ENCODE measurements around the gene HDGF. TPM values are rescaled to one million over a fixed set of nuclear protein-coding genes. Genes with fewer than 3 reads are reported as not detected.

HDGF gene
- total RNA-seq, 1 experiment from 2014 or later = 310 TPM

DNA sequence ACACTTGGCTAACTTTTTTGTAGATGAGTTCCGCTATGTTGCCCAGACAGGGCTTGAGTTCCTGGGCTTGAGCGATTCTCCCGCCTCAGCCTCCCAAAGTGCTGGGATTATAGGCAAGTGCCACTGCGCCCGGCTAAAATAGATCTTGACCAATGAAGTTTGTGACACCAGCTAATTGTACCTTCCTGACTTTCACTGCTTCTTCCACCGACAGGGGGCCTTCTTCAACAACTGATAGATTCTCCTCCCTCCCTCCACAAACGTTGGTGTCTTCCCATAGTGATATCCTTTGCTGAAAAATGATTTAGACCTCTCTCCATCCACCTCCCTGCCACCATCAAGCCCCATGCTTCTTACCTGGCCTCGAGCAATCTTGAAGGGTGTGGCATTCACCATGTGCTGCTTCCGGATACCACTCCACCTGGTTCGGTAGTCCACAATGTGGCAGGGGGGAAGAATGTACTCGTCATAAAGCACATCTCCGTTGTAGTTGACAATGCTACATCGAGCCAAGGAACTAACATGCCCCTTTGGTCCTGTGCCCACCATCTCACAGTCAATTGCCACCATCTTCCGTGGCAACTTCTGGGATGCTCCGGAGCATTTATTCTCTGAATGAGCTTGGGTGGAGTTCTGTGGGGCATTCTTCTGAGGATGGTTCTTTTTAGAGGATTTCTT lies 24.8 kb downstream of the HDGF start:
- Histone ChIP-seq H3K23me2 (ENCODE audit: insufficient read length, low read depth, low read length, poor library complexity, severe bottlenecking) (no peaks in the 10 kb centered on the region), H3K4me2 (ENCODE audit: insufficient read depth, insufficient read length, low read length) (peak overlapping the region; percentile 57), H3K27me3 (ENCODE audit: insufficient read depth, low read length) (no peaks in the 10 kb centered on the region), H2AK5ac (ENCODE audit: insufficient read length, low read length) (no peak overlapping the region), H3K56ac (ENCODE audit: insufficient read length, low read depth, low read length) (no peak overlapping the region), H3K4ac (ENCODE audit: low read depth, low read length) (no peak overlapping the region), H3K14ac (ENCODE audit: insufficient read depth, low read length) (no peak overlapping the region), H2BK12ac (ENCODE audit: insufficient read length, low read depth, low read length) (no peak overlapping the region), H4K20me1 (ENCODE audit: control insufficient read depth, insufficient read depth, insufficient read length) (peaks cover 3% of the 10 kb centered on the region), H2BK15ac (ENCODE audit: low read depth, low read length) (no peak overlapping the region), H3K9ac (ENCODE audit: extremely low read depth, insufficient read length, low read length) (no peak overlapping the region), H3K23ac (ENCODE audit: insufficient read length, low read depth, low read length) (no peak overlapping the region), H3K79me2 (ENCODE audit: insufficient read depth, low read length) (peaks cover 27% of the 10 kb centered on the region; the same call in 1 of the 2 replicates), H3T11ph (ENCODE audit: low read length) (no peak overlapping the region), H2BK5ac (ENCODE audit: insufficient read length, low read length) (no peak overlapping the region), H2BK120ac (ENCODE audit: low read depth, low read length, poor library complexity, severe bottlenecking) (no peak overlapping the region), H3K4me1 (ENCODE audit: insufficient read depth, low read length) (peaks cover 5% of the 10 kb centered on the region), H2BK20ac (ENCODE audit: low read depth, low read length, poor library complexity, severe bottlenecking) (no peak overlapping the region), H3K79me1 (ENCODE audit: insufficient read depth, low read depth, low read length, poor library complexity, severe bottlenecking) (peaks cover 21% of the 10 kb centered on the region), H2AFZ (ENCODE audit: low read length) (no peak overlapping the region), H4K91ac (ENCODE audit: insufficient read length, low read depth, low read length) (no peak overlapping the region), H4K8ac (replicated peaks; ENCODE audit: insufficient read length, low read depth, low read length) (no peak overlapping the region), H3K18ac (ENCODE audit: insufficient read length, low read depth, low read length) (no peak overlapping the region), H4K5ac (ENCODE audit: insufficient read length, low read depth, low read length) (no peak overlapping the region), H3K9me3 (ENCODE audit: control insufficient read depth, low read depth, low read length) (no peaks in the 10 kb centered on the region), H3K27ac (ENCODE audit: insufficient read length, low read depth, low read length) (no peak overlapping the region)
- Mint-ChIP-seq H3K27me3 (ENCODE audit: low read depth) (no peaks in the 10 kb centered on the region; the same call in 1 of the 2 replicates), H3K4me3 (no peak overlapping the region), H3K4me1 (peaks cover 10 to 14% of the 10 kb centered on the region in 2 experiments), H3K27ac (no peak overlapping the region), H3K36me3 (ENCODE audit: insufficient read depth in 1 of 3, low read depth in 3 of 3) (peaks cover 22 to 25% (median 24%) of the 10 kb centered on the region in 3 experiments), H3K9me3 (no peaks in the 10 kb centered on the region)
- DNase-seq = peak; percentile 71
- no CpG with 5 or more reads among the region's 15 CpGs for WGBS (ENCODE audit: extremely low coverage, insufficient read length, low lambda C conversion rate)
- TF ChIP-seq, protein P1, sequence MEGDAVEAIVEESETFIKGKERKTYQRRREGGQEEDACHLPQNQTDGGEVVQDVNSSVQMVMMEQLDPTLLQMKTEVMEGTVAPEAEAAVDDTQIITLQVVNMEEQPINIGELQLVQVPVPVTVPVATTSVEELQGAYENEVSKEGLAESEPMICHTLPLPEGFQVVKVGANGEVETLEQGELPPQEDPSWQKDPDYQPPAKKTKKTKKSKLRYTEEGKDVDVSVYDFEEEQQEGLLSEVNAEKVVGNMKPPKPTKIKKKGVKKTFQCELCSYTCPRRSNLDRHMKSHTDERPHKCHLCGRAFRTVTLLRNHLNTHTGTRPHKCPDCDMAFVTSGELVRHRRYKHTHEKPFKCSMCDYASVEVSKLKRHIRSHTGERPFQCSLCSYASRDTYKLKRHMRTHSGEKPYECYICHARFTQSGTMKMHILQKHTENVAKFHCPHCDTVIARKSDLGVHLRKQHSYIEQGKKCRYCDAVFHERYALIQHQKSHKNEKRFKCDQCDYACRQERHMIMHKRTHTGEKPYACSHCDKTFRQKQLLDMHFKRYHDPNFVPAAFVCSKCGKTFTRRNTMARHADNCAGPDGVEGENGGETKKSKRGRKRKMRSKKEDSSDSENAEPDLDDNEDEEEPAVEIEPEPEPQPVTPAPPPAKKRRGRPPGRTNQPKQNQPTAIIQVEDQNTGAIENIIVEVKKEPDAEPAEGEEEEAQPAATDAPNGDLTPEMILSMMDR (conservative IDR thresholded peaks at IDR 0.05) = peak; percentile 73
